ENCODE results near the gene GLIS1.

The GLIS1 gene

DNA sequence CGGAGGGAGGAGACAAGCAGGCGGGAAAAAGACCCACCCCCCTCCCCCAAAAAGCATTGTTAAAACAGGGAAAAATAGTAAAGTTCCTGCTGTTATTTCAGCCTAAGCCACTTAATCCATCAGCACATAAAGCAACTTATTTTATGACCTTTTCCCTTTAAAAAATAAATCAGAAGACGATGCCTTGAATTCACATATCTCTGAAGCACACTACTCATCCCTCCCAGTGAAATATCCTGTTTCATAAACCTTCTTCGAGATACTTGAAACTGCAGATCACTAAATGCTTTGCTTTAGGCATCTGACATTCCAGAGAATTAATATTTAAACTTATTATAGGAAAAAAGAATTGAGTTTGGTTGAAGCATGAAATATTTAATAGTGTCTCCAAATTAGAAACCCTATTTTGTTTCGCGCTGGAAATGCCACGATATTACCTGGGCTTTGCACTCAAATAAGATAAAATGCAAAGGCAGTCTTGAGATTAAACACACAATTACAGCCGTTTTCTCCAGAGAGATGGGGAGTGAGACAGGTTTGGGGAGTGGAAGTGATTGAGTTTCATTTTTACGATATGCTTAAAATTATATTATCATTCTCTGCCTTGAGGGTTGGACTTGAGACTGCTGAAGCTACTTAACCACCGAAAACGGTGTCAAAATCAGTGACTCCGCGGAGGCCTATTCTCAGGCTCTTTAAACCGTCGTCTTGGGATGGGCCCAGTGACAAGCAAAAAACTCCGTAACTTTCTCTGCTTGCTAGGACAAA is 9.3 kb downstream of the GLIS1 start:
- Histone ChIP-seq H3K4me1 (ENCODE audit: insufficient read depth, low read length) (peaks cover 5% of the 10 kb centered on the region; the same call in 1 of the 2 replicates), H3K27me3 (ENCODE audit: insufficient read depth, low read length) (peaks cover 4% of the 10 kb centered on the region; the same call in 1 of the 2 replicates), H3K4me3 (ENCODE audit: low read length) (no peak overlapping the region), H3K27ac (ENCODE audit: low read depth, low read length) (no peak overlapping the region), H3K9ac (ENCODE audit: low read depth, low read length) (no peak overlapping the region), H3K36me3 (ENCODE audit: insufficient read depth, low read length) (no peaks in the 10 kb centered on the region), H3K9me3 (ENCODE audit: insufficient read depth, low read depth, low read length) (no peaks in the 10 kb centered on the region)
- 91% methylated on average over 15 of the region's 16 CpGs for WGBS

DNA sequence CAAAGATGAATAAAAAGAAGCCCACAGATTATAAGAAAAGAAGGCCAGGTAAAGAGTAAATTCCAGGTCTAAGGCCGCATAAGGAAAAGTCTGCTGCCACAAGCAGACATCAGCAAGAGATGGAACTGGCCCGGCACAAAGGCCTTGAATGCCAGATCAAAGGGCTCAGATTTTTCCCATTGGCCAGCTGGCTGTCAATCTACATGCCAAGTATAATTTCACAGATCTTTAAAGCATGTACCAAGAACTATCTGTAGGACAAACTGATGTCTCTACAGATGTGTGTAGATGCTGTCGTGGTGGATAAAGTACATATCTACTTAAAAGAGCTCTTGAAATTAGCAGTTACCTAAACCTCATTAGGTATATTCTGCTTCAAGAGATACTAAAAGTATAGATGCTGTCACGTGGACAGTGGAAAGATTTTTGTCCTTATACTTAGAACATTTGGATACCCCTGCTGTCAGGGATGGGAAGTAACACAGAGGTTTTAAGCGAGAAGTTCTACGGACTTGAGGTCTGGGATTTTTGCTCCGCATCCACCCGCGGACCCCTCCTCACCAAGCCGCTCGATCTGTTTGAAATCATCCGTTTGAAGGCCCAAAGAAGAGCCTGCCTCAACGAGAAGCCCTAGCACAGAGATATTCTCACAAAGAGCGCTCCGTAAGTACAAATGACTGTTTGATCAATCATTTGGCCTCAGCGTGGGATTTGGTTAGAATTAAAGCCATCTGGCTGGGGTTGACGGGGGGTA is 10.1 kb downstream of the GLIS1 start:
- H3K27me3 ChIP-seq (ENCODE audit: insufficient read depth, low read length), result no peaks in the 10 kb centered on the region; the same call in 1 of the 2 replicates
- peaks cover 5% of the 10 kb centered on the region; the same call in 1 of the 2 replicates for H3K4me1 ChIP-seq (ENCODE audit: insufficient read depth, low read length)
- no peak overlapping the region for H3K4me3 ChIP-seq (ENCODE audit: low read length)
- H3K27ac ChIP-seq (ENCODE audit: low read depth, low read length), result no peak overlapping the region
- 92% methylated on average over 16 of the region's 17 CpGs for WGBS
- H3K36me3 ChIP-seq (ENCODE audit: insufficient read depth, low read length), result no peaks in the 10 kb centered on the region
- no peak overlapping the region for H3K9ac ChIP-seq (ENCODE audit: low read depth, low read length)
- no peaks in the 10 kb centered on the region for H3K9me3 ChIP-seq (ENCODE audit: insufficient read depth, low read depth, low read length)

DNA sequence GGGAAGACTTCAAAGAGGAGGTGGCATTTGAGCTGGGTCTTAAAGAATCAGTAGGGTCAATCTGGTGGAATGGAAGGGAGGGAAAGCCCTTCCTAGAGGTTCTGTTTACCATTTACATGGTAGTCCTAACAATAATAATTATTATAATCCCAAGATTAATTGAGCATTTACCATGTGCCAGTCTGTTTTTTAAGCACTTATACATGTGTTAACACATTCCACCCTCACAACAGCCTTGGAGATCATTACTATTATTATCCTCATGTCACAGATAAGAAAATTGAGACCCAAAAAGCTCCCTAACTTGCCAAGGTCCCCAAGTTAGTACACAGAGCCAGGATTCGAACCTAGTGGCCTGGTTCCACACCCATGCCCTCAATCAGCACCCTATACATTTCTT is 10.8 kb downstream of the GLIS1 start:
- Histone ChIP-seq H3K4me3 (ENCODE audit: low read length) (no peak overlapping the region), H3K27me3 (ENCODE audit: insufficient read depth, low read length) (no peaks in the 10 kb centered on the region), H3K36me3 (ENCODE audit: insufficient read depth, low read length) (no peaks in the 10 kb centered on the region), H3K9me3 (ENCODE audit: insufficient read depth, low read depth, low read length) (no peaks in the 10 kb centered on the region), H3K27ac (ENCODE audit: low read depth, low read length) (no peak overlapping the region), H3K9ac (ENCODE audit: low read depth, low read length) (no peak overlapping the region), H3K4me1 (ENCODE audit: insufficient read depth, low read length) (peaks cover 5% of the 10 kb centered on the region; the same call in 1 of the 2 replicates)
- 82% methylated on average over 1 of the region's 1 CpG for WGBS

- Histone ChIP-seq H3K27ac (ENCODE audit: low read depth, low read length) (no peak overlapping the region), H3K27me3 (ENCODE audit: insufficient read depth, low read length) (no peaks in the 10 kb centered on the region)
- WGBS, result 92% methylated on average over 7 of the region's 7 CpGs
These were observed 11.4 kb downstream of the GLIS1 start for GRCh38 chr1:53727461-53728092.

DNA sequence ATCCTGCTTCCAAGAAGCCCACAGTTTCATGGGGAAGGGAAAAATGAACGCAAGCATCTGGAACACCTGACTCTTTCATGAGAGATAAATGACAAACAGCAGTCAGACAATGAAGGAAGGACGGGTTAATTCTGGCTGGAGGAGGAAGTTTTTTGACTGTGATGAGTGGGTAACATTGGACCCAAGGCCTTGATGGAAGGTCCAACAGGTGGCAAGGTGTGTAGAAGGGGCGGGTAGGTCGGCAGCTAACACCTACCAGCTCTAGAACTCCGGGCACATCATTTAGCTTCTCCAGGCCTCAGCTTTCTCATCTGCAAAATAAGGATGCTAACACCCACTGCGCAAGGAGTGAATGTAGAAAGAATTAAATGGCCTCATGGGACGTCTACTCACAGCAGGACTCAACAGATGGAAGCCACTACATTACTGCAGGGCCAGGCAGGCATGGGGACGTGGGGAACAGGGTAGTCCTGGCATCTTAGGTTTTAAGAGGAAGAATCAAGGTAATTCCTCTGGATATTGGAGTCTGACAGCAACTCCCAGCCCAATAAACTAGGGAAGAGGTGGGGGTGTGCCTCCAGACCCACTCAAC is 12.9 kb downstream of the GLIS1 start:
- Histone ChIP-seq H3K36me3 (ENCODE audit: insufficient read depth, low read length) (no peaks in the 10 kb centered on the region), H3K9ac (ENCODE audit: low read depth, low read length) (no peak overlapping the region), H3K27ac (ENCODE audit: low read depth, low read length) (no peak overlapping the region), H3K4me1 (ENCODE audit: insufficient read depth, low read length) (peaks cover 5% of the 10 kb centered on the region; the same call in 1 of the 2 replicates), H3K27me3 (ENCODE audit: insufficient read depth, low read length) (no peaks in the 10 kb centered on the region), H3K4me3 (ENCODE audit: low read length) (no peak overlapping the region), H3K9me3 (ENCODE audit: insufficient read depth, low read depth, low read length) (no peaks in the 10 kb centered on the region)
- WGBS, result 93% methylated on average over 8 of the region's 8 CpGs

More at GRCh38 chr1:53727461-53728092, 11.4 kb downstream of the GLIS1 start:
- no peaks in the 10 kb centered on the region for H3K36me3 ChIP-seq (ENCODE audit: insufficient read depth, low read length)
- no peaks in the 10 kb centered on the region for H3K9me3 ChIP-seq (ENCODE audit: insufficient read depth, low read depth, low read length)
- no peak overlapping the region for H3K9ac ChIP-seq (ENCODE audit: low read depth, low read length)
- H3K4me3 ChIP-seq (ENCODE audit: low read length), result no peak overlapping the region
- H3K4me1 ChIP-seq (ENCODE audit: insufficient read depth, low read length), result peaks cover 5% of the 10 kb centered on the region; the same call in 1 of the 2 replicates

DNA sequence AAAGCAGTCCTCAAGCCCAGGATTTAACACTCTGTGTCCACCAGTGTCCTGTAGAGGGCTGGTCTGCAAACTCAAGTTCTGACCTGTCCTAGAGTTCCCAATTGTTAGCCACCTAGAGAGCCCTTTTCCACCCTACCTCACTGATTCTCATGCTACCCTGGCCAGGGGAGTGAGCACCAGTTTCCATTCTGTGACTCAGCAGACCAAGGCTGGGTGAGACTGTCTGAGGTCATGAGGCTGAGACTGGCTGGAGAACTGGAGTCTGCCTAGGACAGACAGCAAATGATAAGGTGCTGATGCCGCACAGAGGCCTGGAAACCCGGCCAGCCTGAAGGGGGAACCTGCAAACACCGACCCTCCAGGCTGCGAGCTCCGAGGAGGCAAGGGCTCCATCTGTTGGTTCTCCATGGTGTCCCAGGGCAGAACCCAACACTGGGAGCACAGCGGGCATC is 13.7 kb downstream of the GLIS1 start:
- no peaks in the 10 kb centered on the region for H3K9me3 ChIP-seq (ENCODE audit: insufficient read depth, low read depth, low read length)
- WGBS, result 27% methylated on average over 6 of the region's 6 CpGs
- H3K4me3 ChIP-seq (ENCODE audit: low read length), result no peak overlapping the region
- H3K9ac ChIP-seq (ENCODE audit: low read depth, low read length), result no peak overlapping the region
- no peaks in the 10 kb centered on the region for H3K27me3 ChIP-seq (ENCODE audit: insufficient read depth, low read length)
- H3K27ac ChIP-seq (ENCODE audit: low read depth, low read length), result no peak overlapping the region
- H3K36me3 ChIP-seq (ENCODE audit: insufficient read depth, low read length), result no peaks in the 10 kb centered on the region
- H3K4me1 ChIP-seq (ENCODE audit: insufficient read depth, low read length), result peaks cover 5% of the 10 kb centered on the region; the same call in 1 of the 2 replicates

- Histone ChIP-seq H3K9me3 (ENCODE audit: insufficient read depth, low read depth, low read length) (no peaks in the 10 kb centered on the region), H3K27me3 (ENCODE audit: insufficient read depth, low read length) (no peaks in the 10 kb centered on the region), H3K36me3 (ENCODE audit: insufficient read depth, low read length) (no peaks in the 10 kb centered on the region), H3K27ac (ENCODE audit: low read depth, low read length) (no peak overlapping the region), H3K9ac (ENCODE audit: low read depth, low read length) (no peak overlapping the region), H3K4me3 (ENCODE audit: low read length) (no peak overlapping the region), H3K4me1 (ENCODE audit: insufficient read depth, low read length) (peaks cover 5% of the 10 kb centered on the region; the same call in 1 of the 2 replicates)
- no CpG with 5 or more reads among the region's 1 CpG for WGBS
These were observed 16.9 kb downstream of the GLIS1 start for GRCh38 chr1:53722025-53722424.

GRCh38 chr1:53721088-53721487 is 17.9 kb downstream of the GLIS1 start:
- Histone ChIP-seq H3K4me1 (ENCODE audit: insufficient read depth, low read length) (peaks cover 5% of the 10 kb centered on the region; the same call in 1 of the 2 replicates), H3K4me3 (ENCODE audit: low read length) (no peak overlapping the region), H3K9ac (ENCODE audit: low read depth, low read length) (no peak overlapping the region), H3K27ac (ENCODE audit: low read depth, low read length) (no peak overlapping the region), H3K9me3 (ENCODE audit: insufficient read depth, low read depth, low read length) (no peaks in the 10 kb centered on the region), H3K27me3 (ENCODE audit: insufficient read depth, low read length) (no peaks in the 10 kb centered on the region), H3K36me3 (ENCODE audit: insufficient read depth, low read length) (no peaks in the 10 kb centered on the region)
- 90% methylated on average over 4 of the region's 4 CpGs for WGBS

GRCh38 chr1:53719469-53719868 is 19.5 kb downstream of the GLIS1 start:
- Histone ChIP-seq H3K36me3 (ENCODE audit: insufficient read depth, low read length) (no peaks in the 10 kb centered on the region), H3K9ac (ENCODE audit: low read depth, low read length) (no peak overlapping the region), H3K4me1 (ENCODE audit: insufficient read depth, low read length) (no peaks in the 10 kb centered on the region), H3K4me3 (ENCODE audit: low read length) (no peak overlapping the region), H3K27me3 (ENCODE audit: insufficient read depth, low read length) (no peaks in the 10 kb centered on the region), H3K27ac (ENCODE audit: low read depth, low read length) (no peak overlapping the region), H3K9me3 (ENCODE audit: insufficient read depth, low read depth, low read length) (no peaks in the 10 kb centered on the region)
- WGBS, result 77% methylated on average over 2 of the region's 2 CpGs

DNA sequence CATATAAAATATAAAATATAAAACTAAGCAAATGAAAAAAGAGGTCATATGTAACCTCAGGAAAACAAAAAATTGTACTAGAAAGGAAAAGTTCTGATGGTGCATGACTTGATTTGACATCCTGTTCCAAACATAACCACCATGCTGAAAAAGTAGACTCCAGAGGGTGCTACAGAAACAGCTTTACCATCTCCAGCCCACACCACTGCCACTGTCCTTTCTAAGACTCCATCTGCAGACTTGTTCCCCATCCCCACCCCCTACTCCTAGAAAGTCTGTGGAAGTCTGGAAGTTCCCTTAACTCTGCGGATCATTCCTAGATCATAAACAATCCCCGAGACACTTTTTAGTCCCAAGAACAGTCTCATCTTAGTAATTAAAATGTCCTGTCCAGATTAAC is 20.5 kb downstream of the GLIS1 start:
- H3K27me3 ChIP-seq (ENCODE audit: insufficient read depth, low read length), result no peaks in the 10 kb centered on the region
- H3K4me3 ChIP-seq (ENCODE audit: low read length), result no peak overlapping the region
- no peaks in the 10 kb centered on the region for H3K9me3 ChIP-seq (ENCODE audit: insufficient read depth, low read depth, low read length)
- no peaks in the 10 kb centered on the region for H3K4me1 ChIP-seq (ENCODE audit: insufficient read depth, low read length)
- no peak overlapping the region for H3K9ac ChIP-seq (ENCODE audit: low read depth, low read length)
- WGBS, result 96% methylated on average over 2 of the region's 2 CpGs
- no peaks in the 10 kb centered on the region for H3K36me3 ChIP-seq (ENCODE audit: insufficient read depth, low read length)
- no peak overlapping the region for H3K27ac ChIP-seq (ENCODE audit: low read depth, low read length)

Data from HUES64 (cell line).